Astrocyte (in vitro differentiated cells and primary cell): Measurements from ENCODE around the gene TMEM40. TPM values are rescaled to one million over a fixed set of nuclear protein-coding genes. Genes with fewer than 3 reads are reported as not detected.

Experiments
- DNase-seq: peaks from one replicate; pipeline ENCODE4 v3.0.0-alpha.2; 2010; ENCODE audit warnings: low read depth
- FAIRE-seq: peaks from 2 replicates; lab custom pipeline; 2011; peaks lifted over from hg19 to GRCh38; lab: Jason Lieb, UNC
- H2AFZ ChIP-seq: 2 replicates; pipeline ENCODE4 v1.6.0; 2012; ENCODE audit warnings: low read depth, low read length, inconsistent platforms
- H3K27ac ChIP-seq: 2 replicates; pipeline ENCODE4 v1.5.1; 2011; ENCODE audit warnings: low read depth, low read length, inconsistent platforms
- H3K27me3 ChIP-seq: 2 replicates; pipeline ENCODE4 v1.6.0; 2011; ENCODE audit warnings: low read length, inconsistent platforms; ENCODE audit not compliant: insufficient read depth
- H3K36me3 ChIP-seq: 2 replicates; pipeline ENCODE4 v1.5.1; 2011; ENCODE audit warnings: low read length, inconsistent platforms; ENCODE audit not compliant: insufficient read depth
- H3K4me1 ChIP-seq: 2 replicates; pipeline ENCODE4 v1.5.1; 2011; ENCODE audit warnings: low read length, inconsistent platforms; ENCODE audit not compliant: insufficient read depth
- H3K4me2 ChIP-seq: 2 replicates; pipeline ENCODE4 v1.6.0; 2012; ENCODE audit warnings: low read length, inconsistent platforms
- H3K4me3 ChIP-seq: 2 replicates; pipeline ENCODE4 v1.5.1; 2011; ENCODE audit warnings: low read depth, mild to moderate bottlenecking, low read length, inconsistent platforms; ENCODE audit not compliant: insufficient read depth
- H3K79me2 ChIP-seq: 2 replicates; pipeline ENCODE4 v1.6.0; 2012; ENCODE audit warnings: mild to moderate bottlenecking, low read length, inconsistent platforms; ENCODE audit not compliant: insufficient read depth
- H3K9ac ChIP-seq: 2 replicates; pipeline ENCODE4 v1.6.0; 2012; ENCODE audit warnings: mild to moderate bottlenecking, low read length, inconsistent platforms
- H3K9me3 ChIP-seq: 2 replicates; pipeline ENCODE4 v1.5.1; 2012; ENCODE audit warnings: low read depth, mild to moderate bottlenecking, low read length, inconsistent platforms; ENCODE audit not compliant: insufficient read depth
- H4K20me1 ChIP-seq: 2 replicates; pipeline ENCODE4 v1.6.0; 2012; ENCODE audit warnings: low read length, inconsistent platforms; ENCODE audit not compliant: insufficient read depth
- H3K27ac Mint-ChIP-seq: one replicate; pipeline ENCODE4 v1.8.0; 2021; ENCODE audit warnings: mild to moderate bottlenecking, mixed read lengths; ENCODE audit not compliant: unreplicated experiment
- H3K27me3 Mint-ChIP-seq: one replicate; pipeline ENCODE4 v1.8.0; 2021; ENCODE audit warnings: low read depth, mixed read lengths; ENCODE audit not compliant: unreplicated experiment
- H3K36me3 Mint-ChIP-seq: one replicate; pipeline ENCODE4 v1.8.0; 2021; ENCODE audit warnings: low read depth, mixed read lengths; ENCODE audit not compliant: unreplicated experiment
- H3K4me1 Mint-ChIP-seq: one replicate; pipeline ENCODE4 v1.8.0; 2021; ENCODE audit warnings: low read depth, mixed read lengths; ENCODE audit not compliant: unreplicated experiment
- H3K4me3 Mint-ChIP-seq: one replicate; pipeline ENCODE4 v1.8.0; 2021; ENCODE audit warnings: mild to moderate bottlenecking, moderate library complexity, mixed read lengths; ENCODE audit not compliant: unreplicated experiment
- H3K9me3 Mint-ChIP-seq: one replicate; pipeline ENCODE4 v1.8.0; 2021; ENCODE audit warnings: mild to moderate bottlenecking, mixed read lengths; ENCODE audit not compliant: unreplicated experiment
- CTCF ChIP-seq: IDR thresholded peaks from 2 replicates; pipeline ENCODE4 v1.5.1; 2011; ENCODE audit warnings: low read depth, mild to moderate bottlenecking, inconsistent platforms, low read length, moderate library complexity; ENCODE audit not compliant: insufficient read depth
- EZH2 ChIP-seq: IDR thresholded peaks from 2 replicates; pipeline ENCODE4 v1.6.1; 2012; ENCODE audit warnings: mild to moderate bottlenecking, low read length, inconsistent platforms; ENCODE audit not compliant: insufficient read depth
- total RNA-seq: library from RNA; stranded (reverse); gene quantifications from 2 replicates; pipeline ENCODE4 v1.2.1, GENCODE V29; 2021

Gene TMEM40
- total RNA-seq, 1 donor from 2014 or later = 2.0 TPM

DNA sequence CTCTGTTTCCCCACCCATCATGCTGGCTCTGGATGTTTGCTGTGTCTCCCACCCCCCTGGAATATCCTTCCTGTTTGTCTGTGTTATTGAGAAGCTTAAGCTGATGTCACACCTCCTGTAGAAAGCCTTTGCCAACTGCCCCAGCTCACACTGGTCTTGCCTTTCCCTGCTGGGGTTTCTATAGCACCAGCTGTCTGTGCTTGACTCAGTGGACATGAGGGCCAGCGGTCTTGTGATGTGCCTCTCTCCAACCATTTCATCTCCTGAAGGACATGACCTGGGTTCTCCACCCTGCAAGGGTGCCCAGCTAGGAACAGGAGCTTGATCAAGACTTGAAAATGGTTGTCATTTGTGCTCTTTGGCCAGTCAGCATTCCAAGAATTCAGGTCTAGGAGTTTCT lies 14.7 kb downstream of the TMEM40 start:
- Histone ChIP-seq H3K4me1 (no peaks in the 10 kb centered on the region), H3K4me2 (no peak overlapping the region), H3K79me2 (no peaks in the 10 kb centered on the region), H3K27ac (no peak overlapping the region), H3K4me3 (no peak overlapping the region), H3K27me3 (no peaks in the 10 kb centered on the region), H2AFZ (no peak overlapping the region), H3K9me3 (no peaks in the 10 kb centered on the region), H4K20me1 (no peaks in the 10 kb centered on the region), H3K36me3 (no peaks in the 10 kb centered on the region), H3K9ac (no peak overlapping the region)
- Mint-ChIP-seq H3K27ac (no peak overlapping the region), H3K36me3 (no peaks in the 10 kb centered on the region), H3K4me1 (no peaks in the 10 kb centered on the region), H3K4me3 (no peak overlapping the region), H3K9me3 (no peaks in the 10 kb centered on the region), H3K27me3 (peaks cover 14% of the 10 kb centered on the region)
- TF ChIP-seq CTCF (no peak), EZH2 (no peak)
- DNase-seq (no peak), FAIRE-seq (no peak)

GRCh38 chr3:12743583-12743982 lies 15.5 kb downstream of the TMEM40 start:
- H3K27ac Mint-ChIP-seq = no peak overlapping the region
- no peak overlapping the region for H3K4me3 ChIP-seq
- no peak for FAIRE-seq
- no peaks in the 10 kb centered on the region for H3K9me3 ChIP-seq
- H3K27me3 ChIP-seq = no peaks in the 10 kb centered on the region
- H3K27me3 Mint-ChIP-seq = peaks cover 14% of the 10 kb centered on the region
- no peaks in the 10 kb centered on the region for H3K36me3 ChIP-seq
- no peak overlapping the region for H3K4me3 Mint-ChIP-seq
- DNase-seq = no peak
- no peaks in the 10 kb centered on the region for H3K4me1 Mint-ChIP-seq
- no peak for TF ChIP-seq CTCF
- TF ChIP-seq EZH2 = no peak
- no peaks in the 10 kb centered on the region for H3K4me1 ChIP-seq
- no peaks in the 10 kb centered on the region for H3K9me3 Mint-ChIP-seq
- H3K79me2 ChIP-seq = no peaks in the 10 kb centered on the region
- H3K9ac ChIP-seq = no peak overlapping the region
- H3K36me3 Mint-ChIP-seq = no peaks in the 10 kb centered on the region
- H4K20me1 ChIP-seq = no peaks in the 10 kb centered on the region
- H3K4me2 ChIP-seq = no peak overlapping the region
- H2AFZ ChIP-seq = no peak overlapping the region
- H3K27ac ChIP-seq = no peak overlapping the region

GRCh38 chr3:12742330-12743107 lies 16.5 kb downstream of the TMEM40 start:
- Histone ChIP-seq H3K9me3 (no peaks in the 10 kb centered on the region), H3K79me2 (no peaks in the 10 kb centered on the region), H3K4me3 (no peak overlapping the region), H3K9ac (no peak overlapping the region), H3K4me2 (no peak overlapping the region), H2AFZ (no peak overlapping the region), H3K4me1 (no peaks in the 10 kb centered on the region), H3K27me3 (no peaks in the 10 kb centered on the region), H3K27ac (no peak overlapping the region), H3K36me3 (no peaks in the 10 kb centered on the region), H4K20me1 (no peaks in the 10 kb centered on the region)
- H3K9me3 Mint-ChIP-seq = no peaks in the 10 kb centered on the region
- H3K4me3 Mint-ChIP-seq = no peak overlapping the region
- TF ChIP-seq EZH2 (no peak), CTCF (no peak)
- no peaks in the 10 kb centered on the region for H3K36me3 Mint-ChIP-seq
- FAIRE-seq (no peak), DNase-seq (no peak)
- no peak overlapping the region for H3K27ac Mint-ChIP-seq
- no peaks in the 10 kb centered on the region for H3K4me1 Mint-ChIP-seq
- peaks cover 14% of the 10 kb centered on the region for H3K27me3 Mint-ChIP-seq
